HFF-Myc (cell line): ENCODE data around the gene ARHGAP19.

Source experiments
- DNase-seq: peaks from one replicate; pipeline ENCODE4 v3.0.0-alpha.2; 2011; ENCODE audit warnings: low read depth; ENCODE audit errors: extremely low read depth
- H3K4me3 ChIP-seq: replicated peaks from 2 replicates; pipeline ENCODE4 v1.5.1; 2011; ENCODE audit warnings: low read depth, mild to moderate bottlenecking, control low read depth, low read length
- TF ChIP-seq, protein P1 (sequence below): IDR thresholded peaks from 2 replicates; pipeline ENCODE4 v1.5.1; 2012; ENCODE audit warnings: mild to moderate bottlenecking, low read depth, low read length, control low read depth; ENCODE audit errors: missing control alignments

ARHGAP19 gene

GRCh38 chr10:97335188-97335619 is 42.8 kb upstream of the ARHGAP19 start:
- TF ChIP-seq, protein P1, sequence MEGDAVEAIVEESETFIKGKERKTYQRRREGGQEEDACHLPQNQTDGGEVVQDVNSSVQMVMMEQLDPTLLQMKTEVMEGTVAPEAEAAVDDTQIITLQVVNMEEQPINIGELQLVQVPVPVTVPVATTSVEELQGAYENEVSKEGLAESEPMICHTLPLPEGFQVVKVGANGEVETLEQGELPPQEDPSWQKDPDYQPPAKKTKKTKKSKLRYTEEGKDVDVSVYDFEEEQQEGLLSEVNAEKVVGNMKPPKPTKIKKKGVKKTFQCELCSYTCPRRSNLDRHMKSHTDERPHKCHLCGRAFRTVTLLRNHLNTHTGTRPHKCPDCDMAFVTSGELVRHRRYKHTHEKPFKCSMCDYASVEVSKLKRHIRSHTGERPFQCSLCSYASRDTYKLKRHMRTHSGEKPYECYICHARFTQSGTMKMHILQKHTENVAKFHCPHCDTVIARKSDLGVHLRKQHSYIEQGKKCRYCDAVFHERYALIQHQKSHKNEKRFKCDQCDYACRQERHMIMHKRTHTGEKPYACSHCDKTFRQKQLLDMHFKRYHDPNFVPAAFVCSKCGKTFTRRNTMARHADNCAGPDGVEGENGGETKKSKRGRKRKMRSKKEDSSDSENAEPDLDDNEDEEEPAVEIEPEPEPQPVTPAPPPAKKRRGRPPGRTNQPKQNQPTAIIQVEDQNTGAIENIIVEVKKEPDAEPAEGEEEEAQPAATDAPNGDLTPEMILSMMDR: no peak
- H3K4me3 ChIP-seq: peak overlapping the region; percentile 77

DNA sequence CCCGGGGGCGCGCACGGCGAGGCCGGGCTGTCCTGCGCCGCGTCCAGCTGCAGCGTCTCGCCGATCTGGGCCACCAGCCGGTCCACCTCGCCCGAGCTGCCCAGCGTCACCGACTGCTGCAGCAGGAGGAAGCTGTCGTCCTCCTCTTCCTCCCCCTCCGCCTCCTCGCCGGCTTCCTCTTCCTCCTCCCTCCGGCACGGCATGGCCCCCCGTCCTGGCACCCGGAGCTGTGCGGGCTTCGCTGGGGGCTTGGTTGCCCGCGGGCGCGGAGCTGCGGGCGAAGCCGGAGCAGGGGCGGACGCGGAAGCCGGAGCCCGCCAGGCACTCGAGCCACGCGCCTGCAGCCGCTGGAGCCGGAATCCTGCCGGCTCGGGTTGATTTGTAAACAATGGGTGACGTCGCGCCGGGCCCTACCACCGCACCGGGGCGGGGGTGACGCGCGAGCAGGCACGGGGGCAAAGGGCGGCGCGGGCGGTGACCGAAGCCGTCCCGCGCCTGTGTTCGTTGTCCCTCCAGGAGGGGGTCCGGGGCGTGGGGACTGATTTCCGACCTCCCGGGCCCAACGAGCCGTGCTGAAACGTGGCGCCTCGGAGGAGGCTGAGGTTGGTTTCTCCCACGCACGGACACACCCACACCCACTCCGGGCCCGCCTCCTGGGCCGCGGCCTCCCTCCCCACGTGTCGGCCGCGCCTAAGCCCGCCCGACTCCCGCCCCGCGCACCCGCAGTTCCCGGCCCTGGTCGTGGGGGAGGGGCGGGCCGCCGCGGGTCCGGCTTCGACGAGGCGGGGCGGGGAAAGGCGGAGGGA is 42.1 kb upstream of the ARHGAP19 start, which contains the start of gene FRAT2:
Gene FRAT2 (minus strand): TSS at position 360 of the 806 bp plus-strand sequence. CDS start 157 bp downstream, at position 203.
- no peak for DNase-seq
- TF ChIP-seq, protein P1: no peak
- H3K4me3 ChIP-seq: peak within 1 kb of the TSS; percentile 77

More at GRCh38 chr10:97335188-97335619, 42.8 kb upstream of the ARHGAP19 start:
- DNase-seq: no peak

DNA sequence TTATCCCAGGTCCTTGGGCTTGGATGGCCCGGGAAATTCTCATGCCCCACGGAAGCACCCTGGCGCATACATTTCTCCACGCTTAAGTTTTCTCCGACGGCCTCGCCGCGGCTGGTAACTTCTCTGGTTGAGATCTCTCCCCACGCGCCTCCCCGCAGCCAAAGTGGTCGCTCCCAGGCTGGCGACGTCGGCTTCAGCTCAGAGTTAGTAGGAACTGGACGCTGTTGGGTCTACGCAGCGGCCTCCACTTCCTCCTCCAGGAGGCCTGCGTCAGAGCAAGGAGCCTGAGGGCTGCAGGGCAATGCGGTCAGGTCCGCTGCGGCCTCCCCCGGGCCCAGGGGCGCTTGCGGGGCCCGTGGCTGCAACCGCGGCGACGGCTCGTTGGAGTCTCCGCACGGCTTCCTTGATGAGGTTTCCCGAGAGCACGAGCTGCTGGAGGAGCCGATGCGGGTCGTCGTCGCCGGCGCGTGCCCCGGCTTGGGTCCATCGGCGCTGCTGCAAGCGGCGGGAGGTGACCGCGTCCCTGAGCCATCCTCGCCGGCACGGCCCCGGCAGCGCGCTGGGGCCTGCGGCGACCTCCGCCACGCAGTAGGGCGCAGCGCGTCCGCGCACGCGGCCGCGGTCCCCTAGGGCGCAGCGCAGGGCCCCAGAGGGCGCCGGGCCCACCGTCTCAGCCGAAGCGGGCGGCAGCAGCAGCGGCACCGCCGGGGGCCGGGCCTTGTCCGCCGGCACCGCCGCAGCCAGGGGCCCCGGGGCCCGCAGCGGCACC is 41.3 kb upstream of the ARHGAP19 start:
- peak overlapping the region; percentile 77 for H3K4me3 ChIP-seq
- TF ChIP-seq, protein P1: no peak
- no peak for DNase-seq

DNA sequence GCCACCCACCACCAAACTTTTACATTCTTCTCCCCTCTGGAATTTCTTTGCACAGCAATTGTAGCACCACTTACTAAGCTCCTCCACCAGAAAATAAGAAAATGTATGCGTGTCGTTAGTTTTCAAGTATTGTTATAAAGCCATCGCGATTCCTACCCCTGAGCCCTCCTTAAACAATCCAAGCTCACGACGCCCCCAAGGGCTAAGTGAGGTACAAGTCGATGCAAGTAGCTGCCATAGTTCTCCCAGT is 40.8 kb upstream of the ARHGAP19 start:
- DNase-seq: no peak
- TF ChIP-seq, protein P1: no peak
- peak overlapping the region; percentile 77 for H3K4me3 ChIP-seq

DNA sequence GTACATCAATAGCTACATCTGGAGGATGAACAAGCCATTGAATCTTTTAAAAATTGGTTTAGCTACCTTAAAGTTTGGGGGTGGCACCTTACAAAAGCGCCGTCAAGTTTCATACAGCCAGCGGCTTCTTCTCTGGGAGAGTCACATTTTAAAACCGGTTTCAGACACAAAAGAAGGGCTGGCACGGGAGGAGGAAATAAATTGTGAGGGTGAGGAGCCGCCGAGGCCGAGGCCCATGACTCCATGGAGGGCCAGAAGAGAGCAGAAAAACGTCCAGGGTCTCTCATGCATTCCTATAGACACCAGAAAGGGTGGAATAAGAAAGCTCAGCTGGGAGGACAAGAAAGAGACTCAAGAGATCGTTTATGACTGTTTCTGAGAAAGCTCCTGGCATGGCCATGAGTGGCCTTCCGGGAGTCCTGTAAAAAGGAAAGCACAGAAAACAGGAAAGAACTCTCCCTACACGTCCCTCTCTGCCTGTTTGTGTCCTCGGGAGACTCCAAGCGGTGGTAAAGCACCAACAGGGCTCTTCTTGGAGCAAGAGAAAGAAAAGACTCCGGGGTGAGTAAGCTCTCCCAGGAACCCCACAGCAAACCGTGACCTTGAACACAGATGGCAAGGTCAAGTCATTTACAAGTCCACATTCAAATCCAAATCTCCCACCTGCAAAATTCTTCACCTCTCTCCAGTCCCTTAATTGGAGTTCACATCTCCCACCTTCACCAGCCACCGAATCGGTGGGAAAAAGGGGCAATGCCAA is 40.3 kb upstream of the ARHGAP19 start:
- TF ChIP-seq, protein P1: peak; percentile 35
- peak; percentile 61 for DNase-seq
- H3K4me3 ChIP-seq: peak overlapping the region; percentile 77

GRCh38 chr10:97331153-97331703 is 38.8 kb upstream of the ARHGAP19 start:
- TF ChIP-seq, protein P1: no peak
- H3K4me3 ChIP-seq: peak overlapping the region; percentile 77
- DNase-seq: no peak
